GM12892 (cell line): ENCODE results near the gene ABHD14A.
A peak's percentile ranks its signal among the peaks of the same experiment; 100 is the strongest.

Experiments
- DNase-seq: peaks from one replicate; pipeline ENCODE4 v3.0.0; 2011; ENCODE audit not compliant: insufficient read length
- FAIRE-seq: peaks from 2 replicates; lab custom pipeline; 2011; peaks lifted over from hg19 to GRCh38; lab: Jason Lieb, UNC
- POLR2A ChIP-seq: IDR thresholded peaks from 2 replicates; pipeline ENCODE4 v1.6.1; 2011; ENCODE audit warnings: low read depth, low read length, control low read depth
- POLR2AphosphoS5 ChIP-seq: IDR thresholded peaks from 2 replicates; pipeline ENCODE4 v1.6.1; 2011; ENCODE audit warnings: low read depth, low read length, control low read depth
- TAF1 ChIP-seq: IDR thresholded peaks from 2 replicates; pipeline ENCODE4 v1.6.1; 2011; ENCODE audit warnings: low read depth, mild to moderate bottlenecking, control low read depth, low read length, borderline replicate concordance

The ABHD14A gene

DNA sequence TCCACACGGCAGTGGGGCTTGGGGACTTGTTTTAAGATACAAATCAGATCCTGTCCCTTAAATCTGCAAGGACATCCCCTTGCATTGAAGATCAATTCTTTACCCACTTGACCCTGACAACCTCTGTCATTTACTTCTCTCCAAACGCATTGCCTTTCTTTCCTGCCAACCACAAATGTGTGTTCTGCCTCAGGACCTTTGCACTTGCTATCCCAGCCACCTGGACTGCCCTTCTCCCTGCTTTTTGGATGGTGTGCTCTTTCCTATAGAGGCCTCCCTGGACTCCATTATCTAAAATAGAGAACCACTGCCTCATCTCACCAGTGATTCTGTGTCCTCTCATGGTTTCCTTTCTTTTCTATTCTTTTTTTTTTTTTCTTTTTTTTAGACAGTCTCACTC lies 22.3 kb downstream of the ABHD14A start:
- DNase-seq (no peak), FAIRE-seq (no peak)
- TF ChIP-seq POLR2A (no peak), POLR2AphosphoS5 (no peak), TAF1 (no peak)

- DNase-seq, result no peak
- TF ChIP-seq TAF1, result no peak
- TF ChIP-seq POLR2A, result no peak
- TF ChIP-seq POLR2AphosphoS5, result no peak
- FAIRE-seq, result no peak
Observed at GRCh38 chr3:51997935-51998596, 23.2 kb downstream of the ABHD14A start.

DNA sequence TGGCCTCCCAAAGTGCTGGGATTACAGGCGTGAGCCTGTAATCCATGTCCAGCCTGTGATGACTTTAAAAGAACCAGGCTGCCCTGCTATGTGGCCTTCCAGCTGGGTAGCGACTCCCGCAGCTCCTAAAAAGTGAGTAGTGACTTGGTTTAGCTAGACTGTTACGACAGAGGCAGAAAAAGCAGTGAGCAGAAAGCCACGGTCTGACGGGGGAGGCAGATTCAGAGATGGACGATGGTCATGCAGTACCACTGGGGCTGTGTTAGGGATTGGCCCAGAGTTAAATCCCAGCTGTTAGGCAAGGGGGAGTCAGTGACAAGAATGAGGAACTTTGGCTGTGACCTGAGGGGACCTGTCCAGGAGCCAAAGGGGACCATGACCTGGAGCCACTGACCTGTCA lies 23.9 kb downstream of the ABHD14A start:
- DNase-seq, result no peak
- no peak for FAIRE-seq
- TF ChIP-seq POLR2AphosphoS5 (no peak), TAF1 (no peak)

DNA sequence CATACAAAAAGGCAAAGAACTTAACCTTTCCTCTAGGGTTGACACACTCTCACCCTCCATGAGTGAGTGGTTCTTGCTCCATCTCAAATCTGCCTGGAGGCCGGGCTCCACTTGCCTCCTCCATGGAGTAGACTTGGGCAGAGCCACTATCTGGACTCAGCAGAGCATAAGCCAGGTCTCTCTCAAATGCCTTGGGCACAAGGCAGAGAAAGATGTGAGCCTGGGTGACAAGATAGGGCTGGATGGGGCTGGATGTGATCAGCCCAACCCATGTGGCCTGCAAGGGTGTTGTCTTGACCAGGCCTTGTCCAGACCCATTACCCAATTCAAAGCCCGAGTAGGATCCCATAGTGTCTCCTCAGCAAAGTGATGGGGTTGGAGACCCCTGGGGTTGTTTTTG lies 25.0 kb downstream of the ABHD14A start:
- no peak for FAIRE-seq

GRCh38 chr3:52001443-52001974 lies 26.6 kb downstream of the ABHD14A start:
- FAIRE-seq (peak; percentile 97), DNase-seq (peak; percentile 97)
- no peak for TF ChIP-seq TAF1
- TF ChIP-seq POLR2AphosphoS5, result no peak
- no peak for TF ChIP-seq POLR2A

More for the DNA sequence above, 25.0 kb downstream of the ABHD14A start:
- no peak for TF ChIP-seq POLR2AphosphoS5
- no peak for TF ChIP-seq TAF1
- TF ChIP-seq POLR2A, result no peak
- no peak for DNase-seq

DNA sequence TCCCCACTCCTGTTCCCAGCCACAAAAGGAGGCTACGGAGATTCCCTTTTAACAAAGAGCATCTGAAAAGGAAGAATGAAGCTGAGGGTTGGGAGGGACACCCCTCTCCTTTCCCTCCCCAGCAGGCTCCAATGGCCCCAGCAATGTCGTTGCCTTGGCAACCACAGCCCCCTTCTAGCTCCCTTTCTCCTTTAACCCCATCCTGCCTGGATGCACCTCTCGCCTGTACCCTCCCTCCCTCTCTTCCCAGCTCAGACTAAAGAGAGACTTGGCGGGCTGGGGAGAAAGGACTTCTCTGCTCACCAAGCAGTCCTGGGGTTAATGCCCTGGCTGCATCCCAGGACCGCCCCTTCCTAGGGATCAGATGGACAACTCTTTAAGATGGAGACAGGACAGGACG lies 27.9 kb downstream of the ABHD14A start:
- DNase-seq, result no peak
- TF ChIP-seq POLR2A, result no peak
- no peak for TF ChIP-seq TAF1
- TF ChIP-seq POLR2AphosphoS5, result no peak
- no peak for FAIRE-seq

- DNase-seq (no peak), FAIRE-seq (peak; percentile 70)
- TF ChIP-seq POLR2A (no peak), TAF1 (no peak), POLR2AphosphoS5 (no peak)
Observed at GRCh38 chr3:52004163-52004787, 29.4 kb downstream of the ABHD14A start.

DNA sequence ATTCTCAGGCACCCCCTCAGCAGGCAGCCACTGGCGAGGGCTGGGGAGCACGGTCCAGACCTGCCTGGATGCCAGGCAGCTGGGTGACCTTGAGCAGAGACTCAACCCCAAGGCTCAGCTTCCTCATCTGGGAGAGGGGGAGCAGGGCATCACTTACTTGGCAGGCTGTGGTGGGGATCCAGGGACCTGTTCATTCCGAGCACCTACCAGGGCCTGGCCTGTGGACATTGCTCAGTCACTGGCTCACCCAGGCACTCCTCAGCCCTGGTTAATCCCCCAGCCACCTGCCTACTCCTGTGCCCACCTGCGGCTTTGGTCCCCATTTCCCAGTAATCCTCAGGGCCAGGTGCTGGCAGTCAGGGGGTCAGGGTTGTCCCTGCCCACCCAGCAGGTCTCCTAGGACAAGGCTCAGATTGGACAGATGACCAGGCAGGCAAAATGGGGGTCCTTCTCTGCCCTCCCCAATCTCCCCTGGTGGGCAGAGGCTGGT lies 30.1 kb downstream of the ABHD14A start:
- DNase-seq (no peak), FAIRE-seq (no peak)
- TF ChIP-seq POLR2AphosphoS5 (no peak), TAF1 (no peak), POLR2A (no peak)

- TF ChIP-seq TAF1 (no peak), POLR2AphosphoS5 (no peak), POLR2A (no peak)
- DNase-seq, result no peak
- FAIRE-seq, result no peak
Observed at GRCh38 chr3:52005571-52005986, 30.7 kb downstream of the ABHD14A start.

DNA sequence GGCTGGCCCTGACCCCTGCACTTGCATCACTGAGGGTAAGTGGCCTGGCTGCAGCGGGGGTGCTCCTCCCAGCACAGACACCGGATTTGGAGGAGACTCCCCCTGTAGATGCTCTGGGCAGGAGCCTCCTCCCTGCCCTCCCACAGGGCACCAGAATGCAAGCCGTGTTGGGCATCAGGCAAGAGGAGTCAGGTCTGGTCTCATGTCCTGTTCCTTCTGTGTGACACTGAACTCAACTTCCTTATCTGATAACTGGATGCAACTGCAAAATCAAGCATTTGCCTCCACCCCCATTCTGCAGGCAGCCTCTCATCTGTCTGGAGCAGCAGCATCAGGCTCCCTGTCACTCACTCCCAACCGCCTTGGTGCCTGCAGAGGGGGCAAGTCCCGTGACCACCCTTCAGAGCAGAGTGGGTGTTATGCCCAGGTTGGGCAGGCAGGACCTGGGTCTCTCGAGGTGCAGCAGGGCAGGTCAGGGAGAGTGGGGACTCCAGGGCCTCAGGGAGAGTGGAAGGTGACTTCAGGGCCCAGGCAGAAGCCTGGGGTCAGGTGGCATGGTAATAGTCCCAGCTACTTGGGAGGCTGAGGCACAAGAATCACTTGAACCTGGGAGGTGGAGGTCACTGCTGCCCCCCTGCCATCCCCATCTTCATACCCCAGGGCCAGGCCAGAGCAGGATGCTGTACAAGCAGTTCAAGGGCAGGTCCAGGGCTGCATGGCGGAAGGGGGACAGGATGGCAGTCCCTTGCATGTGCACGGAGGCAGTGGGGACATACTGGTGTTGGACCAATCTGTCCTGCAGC lies 31.4 kb downstream of the ABHD14A start:
- TF ChIP-seq TAF1, result no peak
- TF ChIP-seq POLR2AphosphoS5, result no peak
- no peak for TF ChIP-seq POLR2A
- FAIRE-seq, result no peak
- no peak for DNase-seq

- TF ChIP-seq POLR2AphosphoS5 (no peak), TAF1 (no peak), POLR2A (no peak)
- DNase-seq, result no peak
- no peak for FAIRE-seq
Observed at GRCh38 chr3:52006820-52007133, 31.9 kb downstream of the ABHD14A start.

DNA sequence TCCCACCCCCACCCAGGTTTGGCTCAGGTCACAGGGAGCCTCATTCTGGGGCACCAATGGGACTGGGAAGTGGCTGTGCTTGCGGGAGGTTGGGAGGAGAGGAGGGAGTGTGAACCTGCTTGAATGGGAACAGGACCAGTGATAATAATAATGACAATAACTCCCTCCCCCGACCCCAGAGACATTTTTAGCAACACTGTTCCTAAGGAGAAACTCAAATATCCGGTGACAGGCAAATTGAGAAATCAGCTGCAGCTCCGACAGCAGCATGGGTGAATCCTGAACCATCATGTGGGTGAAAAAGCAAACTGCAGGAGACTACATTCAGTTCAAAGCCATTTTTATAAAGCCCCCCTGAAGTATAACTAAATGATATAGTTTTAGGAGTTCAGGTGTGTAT lies 32.4 kb downstream of the ABHD14A start:
- DNase-seq (no peak), FAIRE-seq (no peak)
- no peak for TF ChIP-seq POLR2A
